HG03280 (cell line): ENCODE measurements around the gene SERPINB1.
"Not testable (repeated sequence)": the region's sequence is repeated elsewhere in the genome, so short reads cannot be mapped to it uniquely, and the experiment has no call there.

Source experiments
- ATAC-seq: cut with Tn5 transposase; IDR thresholded peaks from one replicate; pipeline ENCODE4 v1.9.1; 2021; ENCODE audit warnings: mild to moderate bottlenecking, moderate library complexity; ENCODE audit not compliant: unreplicated experiment

The SERPINB1 gene

GRCh38 chr6:2866171-2866846 lies 24.6 kb upstream of the SERPINB1 start:
- ATAC-seq: no peak

- no peak for ATAC-seq
Observed at GRCh38 chr6:2865694-2866151, 24.1 kb upstream of the SERPINB1 start.

GRCh38 chr6:2865270-2865669 lies 23.6 kb upstream of the SERPINB1 start:
- ATAC-seq: no peak

- no peak for ATAC-seq
Observed at GRCh38 chr6:2863901-2864300, 22.2 kb upstream of the SERPINB1 start.

- ATAC-seq: peak; percentile 52
Observed at GRCh38 chr6:2862712-2863181, 21.1 kb upstream of the SERPINB1 start.

- no peak for ATAC-seq
Observed at GRCh38 chr6:2861822-2862164, 20.1 kb upstream of the SERPINB1 start.

DNA sequence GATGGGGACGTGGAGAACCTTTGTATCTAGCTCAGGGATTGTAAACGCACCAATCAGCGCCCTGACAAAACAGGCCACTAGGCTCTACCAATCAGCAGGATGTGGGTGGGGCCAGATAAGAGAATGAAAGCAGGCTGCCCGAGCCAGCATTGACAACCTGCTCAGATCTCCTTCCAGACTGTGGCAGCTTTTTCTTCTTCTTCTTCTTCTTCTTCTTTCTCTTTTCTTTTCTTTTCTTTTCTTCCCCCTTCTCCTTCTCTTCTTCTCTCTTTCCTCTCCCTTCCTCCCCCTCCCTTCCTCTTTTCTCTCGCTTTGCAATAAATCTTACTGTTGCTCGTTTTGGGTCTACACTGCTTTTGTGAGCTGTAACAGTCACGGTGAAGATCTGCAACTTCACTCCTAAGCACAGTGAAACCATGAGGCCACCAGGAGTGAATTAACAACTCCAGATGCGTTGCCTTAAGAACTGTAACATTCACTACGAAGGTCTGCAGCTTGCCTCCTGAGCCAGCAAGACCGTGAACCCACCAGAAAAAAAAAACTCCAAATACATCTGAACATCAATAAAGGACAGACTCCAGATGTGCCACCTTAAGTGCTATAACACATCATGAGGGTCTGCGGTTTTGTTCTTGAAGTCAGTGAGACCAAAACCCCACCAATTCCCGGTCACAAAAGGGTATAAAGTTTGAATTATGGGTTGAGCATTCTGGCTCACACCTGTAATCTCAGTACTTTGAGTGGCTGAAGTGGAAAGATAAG lies 19.6 kb upstream of the SERPINB1 start:
- ATAC-seq: no peak

DNA sequence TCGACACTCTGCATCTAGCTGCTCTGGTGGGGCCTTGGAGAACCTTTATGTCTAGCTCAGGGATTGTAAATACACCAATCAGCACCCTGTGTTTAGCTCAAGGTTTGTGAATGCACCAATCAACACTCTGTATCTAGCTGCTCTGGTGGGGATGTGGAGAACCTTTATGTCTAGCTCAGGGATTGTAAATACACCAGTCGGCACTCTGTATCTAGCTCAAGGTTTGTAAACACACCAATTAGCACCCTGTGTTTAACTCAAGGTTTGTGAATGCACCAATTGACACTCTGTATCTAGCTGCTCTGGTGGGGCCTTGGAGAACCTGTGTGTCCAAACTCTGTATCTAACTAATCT lies 19.0 kb upstream of the SERPINB1 start:
- not testable (repeated sequence) for ATAC-seq

- ATAC-seq: not testable (repeated sequence)
Observed at GRCh38 chr6:2859798-2860705, 18.4 kb upstream of the SERPINB1 start.

DNA sequence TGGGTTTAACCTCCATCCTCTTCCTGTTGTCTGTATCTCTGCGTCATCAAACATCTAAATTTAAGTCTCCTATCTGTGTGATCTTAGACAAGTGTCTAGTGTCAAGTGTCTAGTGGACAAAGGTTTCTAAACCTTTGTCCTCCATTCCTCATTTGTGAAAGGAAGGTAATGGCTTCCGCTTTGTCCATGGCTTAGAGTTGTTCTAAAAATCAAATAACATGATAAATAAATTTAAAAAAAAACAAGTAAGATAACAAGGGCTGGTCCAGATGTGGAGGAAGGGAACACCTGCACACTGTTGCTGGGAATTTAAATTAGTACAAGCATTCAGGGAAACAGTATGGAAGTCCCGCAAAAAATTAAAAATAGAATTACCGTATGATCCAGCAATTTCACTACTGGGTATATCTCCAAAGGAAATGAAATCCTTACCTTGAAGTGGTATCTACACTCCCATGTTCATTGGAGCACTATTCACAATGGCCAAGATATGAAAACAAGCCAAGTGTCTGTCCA lies 17.6 kb upstream of the SERPINB1 start:
- ATAC-seq: no peak

DNA sequence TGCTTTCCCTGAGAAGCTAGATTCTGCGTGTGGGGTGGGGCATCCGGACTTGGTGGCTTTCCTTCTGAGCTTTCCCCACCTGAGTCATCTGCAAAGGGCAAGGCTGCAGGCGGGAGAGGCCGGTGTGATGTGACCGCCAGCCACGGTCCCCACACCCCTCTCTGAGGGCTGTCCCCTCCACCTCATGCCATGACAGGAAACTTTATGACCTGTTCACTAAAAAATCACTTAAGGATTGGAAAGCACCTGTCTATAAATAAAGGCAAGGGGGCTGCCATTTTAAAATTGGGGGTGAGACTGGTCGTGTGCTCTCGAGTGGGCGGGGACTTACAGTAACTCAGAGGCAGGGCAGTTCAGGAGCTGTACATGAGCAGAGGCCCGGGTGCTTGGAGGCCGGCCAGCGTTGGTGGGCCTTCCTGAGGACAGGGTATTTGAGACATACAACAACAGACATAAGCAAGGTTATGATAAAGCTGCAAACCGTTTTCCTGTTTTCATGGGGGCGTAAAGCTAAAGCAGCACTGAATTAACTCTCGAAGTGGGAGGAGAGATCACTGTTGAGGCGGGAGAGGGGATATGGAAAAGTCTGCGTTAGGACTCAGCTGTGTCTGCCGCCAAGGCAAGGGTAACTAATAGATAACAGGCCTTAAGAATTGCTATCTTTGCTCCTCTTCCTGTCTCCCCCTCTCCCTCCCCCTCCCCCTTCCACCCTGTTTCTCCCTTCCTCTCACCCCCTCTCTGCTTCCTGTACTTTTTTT lies 16.1 kb upstream of the SERPINB1 start:
- ATAC-seq: peak; percentile 38

DNA sequence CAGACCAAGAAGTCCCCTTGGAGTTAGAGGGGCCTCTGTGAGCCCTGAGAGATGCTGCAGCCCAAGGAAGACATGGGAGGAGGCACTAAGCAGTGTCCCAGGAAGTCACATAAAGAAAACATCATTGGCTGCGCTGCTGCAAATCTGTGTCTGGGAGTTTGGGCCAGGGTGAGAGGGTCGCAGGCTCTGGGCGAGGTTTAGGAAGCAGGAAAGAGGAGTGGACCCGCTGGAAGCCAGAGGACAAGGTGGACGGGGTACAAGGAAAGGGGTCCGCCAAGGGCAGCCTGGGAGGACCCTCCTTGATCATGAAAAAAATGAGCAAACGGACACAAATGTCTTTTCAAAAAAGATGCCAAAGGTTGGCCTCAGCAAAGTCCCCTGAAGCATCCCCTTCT lies 15.5 kb upstream of the SERPINB1 start:
- no peak for ATAC-seq

DNA sequence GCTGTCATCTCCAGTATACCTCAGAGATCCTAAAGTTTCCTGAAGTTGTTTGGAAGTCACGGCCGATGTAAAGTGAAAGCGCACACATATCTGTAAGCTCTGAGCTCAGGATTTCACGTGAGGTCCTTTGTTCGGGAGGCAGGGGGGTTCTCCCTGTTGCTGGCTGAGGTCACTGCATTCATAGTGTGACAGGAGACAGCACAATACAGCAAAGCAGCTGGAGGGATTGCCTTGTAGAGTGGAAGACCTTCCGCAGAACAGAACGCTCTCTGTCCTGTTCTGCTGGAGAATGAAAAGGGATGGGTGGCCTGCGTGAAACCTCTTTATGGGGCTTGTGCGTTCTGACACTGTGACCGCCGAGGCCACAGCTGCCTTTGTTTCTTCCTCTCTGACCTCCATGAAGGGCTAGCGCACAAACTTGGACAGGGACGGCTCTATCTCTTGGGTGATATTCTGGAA lies 13.4 kb upstream of the SERPINB1 start:
- ATAC-seq: no peak

- ATAC-seq: no peak
Observed at GRCh38 chr6:2854396-2854982, 12.8 kb upstream of the SERPINB1 start.

DNA sequence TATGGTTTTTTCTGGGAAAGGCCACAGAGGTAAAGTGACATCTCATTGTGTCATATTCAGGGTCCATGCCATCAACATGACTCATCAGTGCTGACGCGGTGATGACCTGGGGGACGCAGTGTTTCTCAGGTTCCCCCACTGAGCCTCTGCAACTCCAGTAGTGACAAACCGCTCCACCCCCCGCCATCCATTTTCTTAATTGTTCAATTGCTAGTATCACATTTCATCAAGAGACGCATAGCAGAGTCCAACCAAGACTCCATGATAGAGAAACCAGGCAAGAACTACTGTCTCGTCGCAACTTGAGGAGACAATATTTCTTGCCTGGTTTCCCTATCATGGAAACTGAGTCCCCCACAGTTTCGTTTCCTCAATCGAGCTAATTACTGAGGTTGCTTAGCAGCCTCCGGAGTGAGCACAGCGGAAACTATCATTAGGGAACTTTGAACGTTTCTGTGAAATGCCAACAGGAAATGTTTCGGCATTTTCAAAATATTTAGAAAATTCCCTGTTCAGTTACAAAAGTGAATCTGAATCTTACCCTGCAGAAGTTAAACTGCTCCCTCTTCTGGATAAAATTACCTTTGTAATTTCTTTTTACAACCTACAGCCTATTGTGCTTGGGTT lies 12.2 kb upstream of the SERPINB1 start:
- no peak for ATAC-seq

GRCh38 chr6:2853378-2853768 lies 11.7 kb upstream of the SERPINB1 start:
- not testable (repeated sequence) for ATAC-seq

DNA sequence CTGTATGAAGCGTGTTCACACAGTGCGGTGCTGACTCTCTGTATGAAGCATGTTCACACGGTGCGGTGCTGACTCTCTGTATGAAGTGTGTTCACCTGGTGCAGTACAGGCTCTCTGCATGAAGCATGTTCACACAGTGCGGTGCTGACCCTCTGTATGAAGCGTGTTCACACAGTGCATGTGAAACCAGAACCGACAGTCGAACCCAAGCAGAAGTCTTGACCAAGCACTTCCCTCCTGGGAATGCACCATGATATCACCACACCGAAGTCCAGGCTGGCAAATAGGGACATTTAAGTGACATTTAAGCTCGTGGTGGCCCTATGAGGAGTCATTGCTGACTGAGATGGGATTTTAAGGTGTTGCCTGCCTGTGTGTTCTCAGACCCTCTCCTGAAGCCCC lies 11.3 kb upstream of the SERPINB1 start:
- ATAC-seq: no peak

DNA sequence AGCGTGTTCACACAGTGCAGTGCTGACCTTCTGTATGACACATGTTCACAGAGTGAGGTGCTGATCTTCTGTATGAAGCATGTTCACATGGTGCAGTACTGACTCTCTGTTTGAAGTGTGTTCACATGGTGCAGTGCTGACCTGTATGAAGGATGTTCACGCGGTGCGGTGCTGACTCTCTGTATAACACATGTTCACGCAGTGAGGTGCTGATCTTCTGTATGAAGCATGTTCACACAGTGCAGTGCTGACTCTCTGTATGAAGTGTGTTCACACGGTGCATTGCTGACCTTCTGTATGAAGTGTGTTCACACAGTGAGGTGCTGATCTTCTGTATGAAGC lies 10.8 kb upstream of the SERPINB1 start:
- no peak for ATAC-seq

- no peak for ATAC-seq
Observed at GRCh38 chr6:2851727-2852513, 10.3 kb upstream of the SERPINB1 start.
